Calu3 (cell line): Measurements from ENCODE around the gene ADCY5. TPM values are rescaled to one million over a fixed set of nuclear protein-coding genes. Genes with fewer than 3 reads are reported as not detected.

Experiments
- BruUV-seq: library from RNA; stranded (reverse); fragments of 400-500 nt; replicated peaks from 2 replicates; lab custom pipeline; 2021; lab: Mats Ljungman, UMichigan
- CTCF ChIA-PET: fragments of 300-600 bp; sonication (Branson Sonifier 250); formaldehyde crosslinking; loops from one replicate; lab custom pipeline; 2022; ENCODE audit warnings: antibody characterized with exemption; lab: Charles Lee
- DNase-seq: peaks from one replicate; pipeline ENCODE4 v3.0.0; 2022
- H3K27ac Mint-ChIP-seq: one replicate; pipeline ENCODE4 v1.8.0; 2022; ENCODE audit warnings: mixed read lengths; ENCODE audit not compliant: unreplicated experiment
- H3K27me3 Mint-ChIP-seq: one replicate; pipeline ENCODE4 v1.8.0; 2022; ENCODE audit warnings: mixed read lengths; ENCODE audit not compliant: unreplicated experiment
- H3K36me3 Mint-ChIP-seq: one replicate; pipeline ENCODE4 v1.8.0; 2022; ENCODE audit warnings: mild to moderate bottlenecking, moderate library complexity, mixed read lengths; ENCODE audit not compliant: insufficient read depth, unreplicated experiment
- H3K4me1 Mint-ChIP-seq: one replicate; pipeline ENCODE4 v1.8.0; 2022; ENCODE audit warnings: mild to moderate bottlenecking, low read depth, mixed read lengths; ENCODE audit not compliant: unreplicated experiment
- H3K4me3 Mint-ChIP-seq: one replicate; pipeline ENCODE4 v1.8.0; 2022; ENCODE audit warnings: mild to moderate bottlenecking, low read depth, moderate library complexity, mixed read lengths; ENCODE audit not compliant: unreplicated experiment
- H3K9me3 Mint-ChIP-seq: one replicate; pipeline ENCODE4 v1.8.0; 2022; ENCODE audit warnings: low read depth, mixed read lengths; ENCODE audit not compliant: unreplicated experiment
- intact Hi-C: fragments of 100-400 bp; cut with micrococcal nuclease; formaldehyde crosslinking; loops from one replicate; pipeline ENCODE4 v1.10.0; 2022; ENCODE audit not compliant: unreplicated experiment
- total RNA-seq: library from RNA; stranded (reverse); gene quantifications from 2 replicates; pipeline ENCODE4 v1.2.3, GENCODE V29; 2022
- TF ChIP-seq, protein P1 (sequence below): fragments of 200-600 bp; IDR thresholded peaks from one replicate; pipeline ENCODE4 v1.8.0; 2022; ENCODE audit warnings: antibody characterized with exemption; ENCODE audit not compliant: unreplicated experiment

Gene ADCY5
- total RNA-seq, 1 experiment from 2014 or later = 2.5 TPM

DNA sequence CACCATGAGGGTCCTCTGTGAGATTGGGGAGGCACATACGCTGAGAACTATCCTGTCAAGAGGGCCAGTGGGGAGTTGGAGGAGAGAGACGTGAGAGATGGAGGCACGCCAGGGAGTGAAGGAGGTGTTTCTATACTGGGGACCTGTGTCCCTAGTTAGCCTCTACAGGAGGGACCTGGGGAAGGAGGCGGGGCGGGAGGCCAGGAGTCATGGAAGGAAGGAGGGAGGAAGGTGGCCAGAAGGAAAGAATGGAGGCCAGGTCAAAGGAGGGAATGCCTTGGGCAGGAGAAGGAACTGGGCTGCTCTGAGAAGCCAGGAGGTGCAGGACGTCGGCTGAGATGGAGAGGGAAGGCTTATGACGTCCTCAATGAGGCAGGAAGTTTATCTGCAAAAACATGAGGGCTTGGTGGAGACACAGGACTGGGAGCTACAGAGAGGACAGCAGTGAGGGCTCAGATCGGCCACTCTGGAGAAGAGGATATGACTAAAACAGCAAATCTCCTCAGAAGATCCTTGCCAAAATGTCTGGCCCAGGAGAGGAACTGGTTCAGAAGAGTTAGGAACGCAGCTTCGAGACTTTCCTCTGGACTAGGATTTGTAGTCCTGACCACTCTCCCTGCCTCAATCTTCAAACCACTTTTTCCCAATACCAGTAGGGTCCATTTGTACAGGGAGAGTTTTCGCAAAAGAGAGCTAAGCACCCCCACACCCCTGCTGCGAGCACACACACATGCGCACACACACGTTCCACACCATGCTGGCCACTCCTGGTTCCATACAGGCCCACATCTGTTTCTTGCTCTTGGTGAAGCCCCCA, 59.9 kb downstream of the ADCY5 start:
- Mint-ChIP-seq H3K27ac (no peak overlapping the region), H3K36me3 (no peaks in the 10 kb centered on the region), H3K4me3 (no peak overlapping the region), H3K27me3 (peaks cover 22% of the 10 kb centered on the region), H3K4me1 (peaks cover 23% of the 10 kb centered on the region), H3K9me3 (no peaks in the 10 kb centered on the region)
- TF ChIP-seq, protein P1, sequence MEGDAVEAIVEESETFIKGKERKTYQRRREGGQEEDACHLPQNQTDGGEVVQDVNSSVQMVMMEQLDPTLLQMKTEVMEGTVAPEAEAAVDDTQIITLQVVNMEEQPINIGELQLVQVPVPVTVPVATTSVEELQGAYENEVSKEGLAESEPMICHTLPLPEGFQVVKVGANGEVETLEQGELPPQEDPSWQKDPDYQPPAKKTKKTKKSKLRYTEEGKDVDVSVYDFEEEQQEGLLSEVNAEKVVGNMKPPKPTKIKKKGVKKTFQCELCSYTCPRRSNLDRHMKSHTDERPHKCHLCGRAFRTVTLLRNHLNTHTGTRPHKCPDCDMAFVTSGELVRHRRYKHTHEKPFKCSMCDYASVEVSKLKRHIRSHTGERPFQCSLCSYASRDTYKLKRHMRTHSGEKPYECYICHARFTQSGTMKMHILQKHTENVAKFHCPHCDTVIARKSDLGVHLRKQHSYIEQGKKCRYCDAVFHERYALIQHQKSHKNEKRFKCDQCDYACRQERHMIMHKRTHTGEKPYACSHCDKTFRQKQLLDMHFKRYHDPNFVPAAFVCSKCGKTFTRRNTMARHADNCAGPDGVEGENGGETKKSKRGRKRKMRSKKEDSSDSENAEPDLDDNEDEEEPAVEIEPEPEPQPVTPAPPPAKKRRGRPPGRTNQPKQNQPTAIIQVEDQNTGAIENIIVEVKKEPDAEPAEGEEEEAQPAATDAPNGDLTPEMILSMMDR = no peak
- CTCF ChIA-PET = no interaction called here
- no peak for DNase-seq
- BruUV-seq = no TSS peak
- intact Hi-C loops = no loop called here

- Mint-ChIP-seq H3K36me3 (no peaks in the 10 kb centered on the region), H3K27me3 (peaks cover 22% of the 10 kb centered on the region), H3K4me1 (peaks cover 29% of the 10 kb centered on the region), H3K4me3 (no peak overlapping the region), H3K27ac (no peak overlapping the region), H3K9me3 (no peaks in the 10 kb centered on the region)
- CTCF ChIA-PET = interaction anchor here (0.7 kb wide), 1 partner anchor 12 kb away, joined by 3 read pairs; no protein-coding TSS in a partner anchor
- TF ChIP-seq, protein P1 = no peak
- no TSS peak for BruUV-seq
- DNase-seq = no peak
- intact Hi-C loops = no loop called here
These were observed 60.8 kb downstream of the ADCY5 start for GRCh38 chr3:123388042-123388441.

DNA sequence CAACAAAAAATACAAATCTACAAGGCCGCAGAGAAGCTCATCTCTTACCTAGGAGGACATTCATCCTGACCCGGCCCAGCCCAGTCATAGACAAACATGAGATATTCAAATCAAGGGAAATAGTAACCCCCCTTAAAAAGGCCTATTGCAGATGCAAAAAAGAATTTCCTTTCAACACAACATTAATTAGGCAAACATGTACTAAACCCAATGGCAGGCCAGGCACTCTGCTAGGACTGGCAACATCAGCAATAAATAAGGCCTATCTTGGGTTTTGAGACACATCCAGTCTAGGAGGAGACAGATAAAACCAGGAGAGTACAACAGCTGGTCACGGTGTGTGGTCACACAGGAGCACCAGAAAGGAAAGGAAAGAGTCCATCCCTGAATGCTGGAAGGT, 61.4 kb downstream of the ADCY5 start:
- no peak overlapping the region for H3K27ac Mint-ChIP-seq
- CTCF ChIA-PET = interaction anchor here (0.7 kb wide), 1 partner anchor 13 kb away, joined by 3 read pairs; no protein-coding TSS in a partner anchor
- TF ChIP-seq, protein P1 = no peak
- no peak for DNase-seq
- no peaks in the 10 kb centered on the region for H3K9me3 Mint-ChIP-seq
- BruUV-seq = no TSS peak
- H3K4me1 Mint-ChIP-seq = peaks cover 29% of the 10 kb centered on the region
- peaks cover 22% of the 10 kb centered on the region for H3K27me3 Mint-ChIP-seq
- H3K36me3 Mint-ChIP-seq = no peaks in the 10 kb centered on the region
- intact Hi-C loops = no loop called here
- no peak overlapping the region for H3K4me3 Mint-ChIP-seq

- BruUV-seq = no TSS peak
- Mint-ChIP-seq H3K4me1 (peaks cover 29% of the 10 kb centered on the region), H3K27ac (no peak overlapping the region), H3K27me3 (peaks cover 22% of the 10 kb centered on the region), H3K4me3 (no peak overlapping the region), H3K36me3 (no peaks in the 10 kb centered on the region), H3K9me3 (no peaks in the 10 kb centered on the region)
- TF ChIP-seq, protein P1 = no peak
- CTCF ChIA-PET = no interaction called here
- intact Hi-C loops = no loop called here
- DNase-seq = no peak
These were observed 62.3 kb downstream of the ADCY5 start for GRCh38 chr3:123386477-123387040.
